ENCODE results near the gene CACNA2D2. TPM values are rescaled to one million over a fixed set of nuclear protein-coding genes. Genes with fewer than 3 reads are reported as not detected.
A peak's percentile ranks its signal among the peaks of the same experiment; 100 is the strongest.
"Not testable (repeated sequence)": the region's sequence is repeated elsewhere in the genome, so short reads cannot be mapped to it uniquely, and the experiment has no call there.

CACNA2D2 gene
- total RNA-seq, 1 donor from 2014 or later: 1.8 TPM

- DNase-seq (ENCODE audit: low spot score) (no peak), ATAC-seq (peak; percentile 44)
- intact Hi-C loops (cut with DNase I): no loop called here
These were observed 28.8 kb upstream of the CACNA2D2 start for GRCh38 chr3:50532062-50532705.

GRCh38 chr3:50531201-50531600 is 27.8 kb upstream of the CACNA2D2 start:
- DNase-seq (ENCODE audit: low spot score): no peak
- intact Hi-C loops (cut with DNase I): no loop called here
- no peak for ATAC-seq

- intact Hi-C loops (cut with DNase I): no loop called here
- DNase-seq (ENCODE audit: low spot score): no peak
- ATAC-seq: no peak
These were observed 26.9 kb upstream of the CACNA2D2 start for GRCh38 chr3:50530001-50530970.

- ATAC-seq (peak; percentile 38), DNase-seq (ENCODE audit: low spot score) (no peak)
- intact Hi-C loops (cut with DNase I): no loop called here
These were observed 22.6 kb upstream of the CACNA2D2 start for GRCh38 chr3:50525987-50526386.

- ATAC-seq (no peak), DNase-seq (ENCODE audit: low spot score) (no peak)
- intact Hi-C loops (cut with DNase I): no loop called here
These were observed 21.9 kb upstream of the CACNA2D2 start for GRCh38 chr3:50525191-50525910.

GRCh38 chr3:50524746-50525145 is 21.3 kb upstream of the CACNA2D2 start:
- ATAC-seq (no peak), DNase-seq (ENCODE audit: low spot score) (no peak)
- intact Hi-C loops (cut with DNase I): no loop called here

GRCh38 chr3:50523279-50523811 is 19.9 kb upstream of the CACNA2D2 start:
- DNase-seq (ENCODE audit: low spot score): no peak
- ATAC-seq: no peak
- intact Hi-C loops (cut with DNase I): no loop called here

GRCh38 chr3:50521572-50521971 is 18.1 kb upstream of the CACNA2D2 start:
- ATAC-seq (no peak), DNase-seq (ENCODE audit: low spot score) (no peak)
- intact Hi-C loops (cut with DNase I): no loop called here

GRCh38 chr3:50520849-50521248 is 17.4 kb upstream of the CACNA2D2 start:
- intact Hi-C loops (cut with DNase I): no loop called here
- DNase-seq (ENCODE audit: low spot score) (no peak), ATAC-seq (no peak)

- peak; percentile 36 for ATAC-seq
- intact Hi-C loops (cut with DNase I): no loop called here
- DNase-seq (ENCODE audit: low spot score): peak; percentile 77
These were observed 16.1 kb upstream of the CACNA2D2 start for GRCh38 chr3:50519471-50520089.

GRCh38 chr3:50518436-50518835 is 15.0 kb upstream of the CACNA2D2 start:
- ATAC-seq: no peak
- intact Hi-C loops (cut with DNase I): no loop called here
- no peak for DNase-seq (ENCODE audit: low spot score)

- intact Hi-C loops (cut with DNase I): no loop called here
- DNase-seq (ENCODE audit: low spot score) (no peak), ATAC-seq (no peak)
These were observed 14.3 kb upstream of the CACNA2D2 start for GRCh38 chr3:50517721-50518206.

- peak; percentile 14 for ATAC-seq
- no peak for DNase-seq (ENCODE audit: low spot score)
- intact Hi-C loops (cut with DNase I): no loop called here
These were observed 13.0 kb upstream of the CACNA2D2 start for GRCh38 chr3:50516440-50516871.

- DNase-seq (ENCODE audit: low spot score) (peak; percentile 63), ATAC-seq (peak; percentile 78)
- intact Hi-C loops (cut with DNase I): no loop called here
These were observed 12.4 kb upstream of the CACNA2D2 start for GRCh38 chr3:50515565-50516439.

GRCh38 chr3:50512908-50513307 is 9.5 kb upstream of the CACNA2D2 start:
- ATAC-seq; DNase-seq (ENCODE audit: low spot score); intact Hi-C loops (cut with DNase I): not testable (repeated sequence)

GRCh38 chr3:50512131-50512530 is 8.7 kb upstream of the CACNA2D2 start:
- ATAC-seq (no peak), DNase-seq (ENCODE audit: low spot score) (no peak)
- intact Hi-C loops (cut with DNase I): no loop called here

GRCh38 chr3:50510325-50510724 is 6.9 kb upstream of the CACNA2D2 start:
- intact Hi-C loops (cut with DNase I): no loop called here
- ATAC-seq (no peak), DNase-seq (ENCODE audit: low spot score) (no peak)

GRCh38 chr3:50509715-50510114 is 6.3 kb upstream of the CACNA2D2 start:
- intact Hi-C loops (cut with DNase I): no loop called here
- DNase-seq (ENCODE audit: low spot score): no peak
- no peak for ATAC-seq
